Nephron (organoid): ENCODE data around the gene TRAPPC10.

Source experiments
- H3K27ac Mint-ChIP-seq, 3 experiments: 2 replicates each; pipeline ENCODE4 v1.8.0; 2020; ENCODE audit warnings: mixed read lengths in 3 of 3, mild to moderate bottlenecking in 2 of 3, moderate library complexity in 1 of 3
- H3K27me3 Mint-ChIP-seq: 2 replicates; pipeline ENCODE4 v1.8.0; 2021; ENCODE audit warnings: low read depth, mild to moderate bottlenecking, moderate library complexity, mixed read lengths
- H3K36me3 Mint-ChIP-seq: 2 replicates; pipeline ENCODE4 v1.8.0; 2020; ENCODE audit warnings: low read depth, mixed read lengths
- H3K4me1 Mint-ChIP-seq: 2 replicates; pipeline ENCODE4 v1.8.0; 2020; ENCODE audit warnings: mixed read lengths
- H3K4me3 Mint-ChIP-seq, 3 experiments: 2 replicates each; pipeline ENCODE4 v1.8.0; 2020; ENCODE audit warnings: mild to moderate bottlenecking in 3 of 3, mixed read lengths in 3 of 3, moderate library complexity in 2 of 3
- H3K9me3 Mint-ChIP-seq: 2 replicates; pipeline ENCODE4 v1.8.0; 2020; ENCODE audit warnings: mixed read lengths
- CTCF ChIP-seq, 3 experiments: fragments of 200-600 bp; sonication (generic); IDR thresholded peaks; one replicate each; pipeline ENCODE4 v1.5.0; 2021; ENCODE audit warnings: antibody characterized with exemption in 3 of 3; ENCODE audit not compliant: unreplicated experiment in 3 of 3

Gene TRAPPC10

GRCh38 chr21:43984905-43985689 is 27.0 kb upstream of the TRAPPC10 start:
- H3K36me3 Mint-ChIP-seq = peaks cover 3% of the 10 kb centered on the region
- H3K9me3 Mint-ChIP-seq = no peaks in the 10 kb centered on the region
- no peak for TF ChIP-seq CTCF (IDR thresholded peaks at IDR 0.05; ENCODE audit: unreplicated experiment in 3 of 3)
- H3K4me3 Mint-ChIP-seq = no peak overlapping the region
- peaks cover 40% of the 10 kb centered on the region for H3K4me1 Mint-ChIP-seq
- peak overlapping the region in 1 of 3 experiments; percentile 43 for H3K27ac Mint-ChIP-seq
- peaks cover 9% of the 10 kb centered on the region for H3K27me3 Mint-ChIP-seq

GRCh38 chr21:43985690-43986251 is 26.3 kb upstream of the TRAPPC10 start:
- Mint-ChIP-seq H3K4me3 (peak overlapping the region in 2 of 3 experiments; percentile 4 to 59), H3K27me3 (peaks cover 9% of the 10 kb centered on the region), H3K4me1 (peaks cover 37% of the 10 kb centered on the region), H3K9me3 (no peaks in the 10 kb centered on the region), H3K27ac (peak overlapping the region in 1 of 3 experiments; percentile 43), H3K36me3 (peaks cover 3% of the 10 kb centered on the region)
- no peak for TF ChIP-seq CTCF (IDR thresholded peaks at IDR 0.05; ENCODE audit: unreplicated experiment in 3 of 3)

GRCh38 chr21:43986544-43987451 is 25.3 kb upstream of the TRAPPC10 start:
- no peaks in the 10 kb centered on the region for H3K9me3 Mint-ChIP-seq
- H3K4me1 Mint-ChIP-seq = peaks cover 34% of the 10 kb centered on the region
- H3K27me3 Mint-ChIP-seq = peaks cover 9% of the 10 kb centered on the region
- H3K36me3 Mint-ChIP-seq = peaks cover 3% of the 10 kb centered on the region
- TF ChIP-seq CTCF (IDR thresholded peaks at IDR 0.05; ENCODE audit: unreplicated experiment in 3 of 3) = no peak
- no peak overlapping the region for H3K4me3 Mint-ChIP-seq
- H3K27ac Mint-ChIP-seq = peak overlapping the region in 1 of 3 experiments; percentile 40

- Mint-ChIP-seq H3K4me3 (no peak overlapping the region), H3K27me3 (peaks cover 9% of the 10 kb centered on the region), H3K36me3 (no peaks in the 10 kb centered on the region), H3K4me1 (peaks cover 29% of the 10 kb centered on the region), H3K9me3 (no peaks in the 10 kb centered on the region), H3K27ac (no peak overlapping the region)
- no peak for TF ChIP-seq CTCF (IDR thresholded peaks at IDR 0.05; ENCODE audit: unreplicated experiment in 3 of 3)
These were observed 24.6 kb upstream of the TRAPPC10 start for GRCh38 chr21:43987509-43987908.

- no peaks in the 10 kb centered on the region for H3K36me3 Mint-ChIP-seq
These were observed 24.1 kb upstream of the TRAPPC10 start for GRCh38 chr21:43988016-43988415.

More at GRCh38 chr21:43988016-43988415, 24.1 kb upstream of the TRAPPC10 start:
- Mint-ChIP-seq H3K27me3 (peaks cover 9% of the 10 kb centered on the region), H3K27ac (no peak overlapping the region), H3K4me3 (no peak overlapping the region), H3K9me3 (no peaks in the 10 kb centered on the region), H3K4me1 (peaks cover 29% of the 10 kb centered on the region)
- no peak for TF ChIP-seq CTCF (IDR thresholded peaks at IDR 0.05; ENCODE audit: unreplicated experiment in 3 of 3)
